A204.1 (cell line): Measurements from ENCODE around the gene STK25.

ENCODE experiments used
- FAIRE-seq: peaks from 2 replicates; lab custom pipeline; 2012; peaks lifted over from hg19 to GRCh38; lab: Jason Lieb, UNC

The STK25 gene

GRCh38 chr2:241493092-241493491 is 15.3 kb downstream of the STK25 start:
- no peak for FAIRE-seq

- no peak for FAIRE-seq
Measured at GRCh38 chr2:241492174-241492565, 16.2 kb downstream of the STK25 start.

GRCh38 chr2:241491549-241492173 is 16.7 kb downstream of the STK25 start:
- no peak for FAIRE-seq

- FAIRE-seq: no peak
Measured at GRCh38 chr2:241490825-241491506, 17.4 kb downstream of the STK25 start.

- no peak for FAIRE-seq
Measured at GRCh38 chr2:241489733-241490680, 18.4 kb downstream of the STK25 start.

GRCh38 chr2:241489088-241489487 is 19.3 kb downstream of the STK25 start:
- no peak for FAIRE-seq

- no peak for FAIRE-seq
Measured at GRCh38 chr2:241485172-241485911, 23.0 kb downstream of the STK25 start.

- no peak for FAIRE-seq
Measured at GRCh38 chr2:241483305-241483704, 25.1 kb downstream of the STK25 start.

- no peak for FAIRE-seq
Measured at GRCh38 chr2:241482126-241482955, 26.0 kb downstream of the STK25 start.

GRCh38 chr2:241481687-241482086 is 26.7 kb downstream of the STK25 start:
- FAIRE-seq: no peak

- no peak for FAIRE-seq
Measured at GRCh38 chr2:241479026-241479898, 29.1 kb downstream of the STK25 start.

GRCh38 chr2:241478166-241478565 is 30.2 kb downstream of the STK25 start:
- no peak for FAIRE-seq

GRCh38 chr2:241475267-241475666 is 33.1 kb downstream of the STK25 start:
- FAIRE-seq: no peak

GRCh38 chr2:241473399-241473798 is 35.0 kb downstream of the STK25 start:
- no peak for FAIRE-seq

- no peak for FAIRE-seq
Measured at GRCh38 chr2:241469746-241470145, 38.6 kb downstream of the STK25 start.

GRCh38 chr2:241468476-241468781 is 40.0 kb downstream of the STK25 start:
- no peak for FAIRE-seq

GRCh38 chr2:241467777-241468475 is 40.5 kb downstream of the STK25 start:
- no peak for FAIRE-seq

- no peak for FAIRE-seq
Measured at GRCh38 chr2:241466230-241466629, 42.2 kb downstream of the STK25 start.

- FAIRE-seq: no peak
Measured at GRCh38 chr2:241465543-241465942, 42.8 kb downstream of the STK25 start.
